ENCODE data around the gene EEFSEC. TPM values are rescaled to one million over a fixed set of nuclear protein-coding genes. Genes with fewer than 3 reads are reported as not detected.

EEFSEC gene
- polyA plus RNA-seq, 1 donor (not counting 4 experiments of a cell fraction or from before 2014, with no cell fraction given): 8.7 TPM

GRCh38 chr3:128367221-128367620 lies 213.9 kb downstream of the EEFSEC start:
- FAIRE-seq (no peak), DNase-seq (ENCODE audit: low read depth, low spot score) (no peak)
- no peaks in the 10 kb centered on the region for H3K9me1 ChIP-seq (ENCODE audit: control insufficient read depth, extremely low read depth, insufficient read depth, low read length)
- H4K20me1 ChIP-seq (ENCODE audit: control insufficient read depth, extremely low read depth, insufficient read depth, low read length): no peaks in the 10 kb centered on the region
- H3K9ac ChIP-seq (ENCODE audit: control insufficient read depth, extremely low read depth, insufficient read depth, low read length): no peak overlapping the region
- no peak for TF ChIP-seq CTCF (optimal IDR thresholded peaks at IDR 0.05 in 1 of 3, IDR thresholded peaks at IDR 0.05 in 1 of 3, conservative IDR thresholded peaks at IDR 0.05 in 1 of 3; ENCODE audit: extremely low read depth in 1 of 3, insufficient read depth in 2 of 3, low read length in 3 of 3)
- no peak for TF ChIP-seq EZH2 (IDR thresholded peaks at IDR 0.05; ENCODE audit: low read length)
- H3K4me2 ChIP-seq (ENCODE audit: control insufficient read depth, extremely low read depth, insufficient read depth, low read depth, low read length): no peak overlapping the region
- H3K9me3 ChIP-seq (ENCODE audit: control insufficient read depth, low read depth, low read length): no peaks in the 10 kb centered on the region
- H3K36me3 ChIP-seq (ENCODE audit: control insufficient read depth in 2 of 2, extremely low read depth in 1 of 2, insufficient read depth in 2 of 2, low read length in 2 of 2): peaks cover 0 to 2% of the 10 kb centered on the region in 2 experiments
- H3K4me3 ChIP-seq (ENCODE audit: control insufficient read depth in 2 of 3, extremely low read depth in 1 of 3, insufficient read depth in 2 of 3, low read depth in 1 of 3, low read length in 3 of 3): no peak overlapping the region
- no peaks in the 10 kb centered on the region for H3K79me2 ChIP-seq (ENCODE audit: control insufficient read depth, insufficient read depth, low read length)
- no peaks in the 10 kb centered on the region for H3K4me1 ChIP-seq (ENCODE audit: control insufficient read depth, extremely low read depth, insufficient read depth, low read length)
- no peak overlapping the region for H3K27ac ChIP-seq (ENCODE audit: control insufficient read depth, insufficient read depth, low read length)
- dilution Hi-C loops (cut with MboI; ENCODE audit: extremely low pct_ligation_motif_present, low sequenced_read_pairs): no loop called here
- H2AFZ ChIP-seq (ENCODE audit: control insufficient read depth, low read length): no peak overlapping the region
- H3K27me3 ChIP-seq (ENCODE audit: control insufficient read depth, extremely low read depth, insufficient read depth, low read length): no peaks in the 10 kb centered on the region

- DNase-seq (ENCODE audit: low read depth, low spot score): no peak
Observed at GRCh38 chr3:128367761-128368160, 214.5 kb downstream of the EEFSEC start.

More at GRCh38 chr3:128367761-128368160, 214.5 kb downstream of the EEFSEC start:
- dilution Hi-C loops (cut with MboI; ENCODE audit: extremely low pct_ligation_motif_present, low sequenced_read_pairs): no loop called here
- no peak overlapping the region for H3K27ac ChIP-seq (ENCODE audit: control insufficient read depth, insufficient read depth, low read length)
- H2AFZ ChIP-seq (ENCODE audit: control insufficient read depth, low read length): no peak overlapping the region
- no peak overlapping the region for H3K9ac ChIP-seq (ENCODE audit: control insufficient read depth, extremely low read depth, insufficient read depth, low read length)
- no peak overlapping the region for H3K4me2 ChIP-seq (ENCODE audit: control insufficient read depth, extremely low read depth, insufficient read depth, low read depth, low read length)
- H3K4me3 ChIP-seq (ENCODE audit: control insufficient read depth in 2 of 3, extremely low read depth in 1 of 3, insufficient read depth in 2 of 3, low read depth in 1 of 3, low read length in 3 of 3): no peak overlapping the region
- H3K27me3 ChIP-seq (ENCODE audit: control insufficient read depth, extremely low read depth, insufficient read depth, low read length): no peaks in the 10 kb centered on the region
- peaks cover 0 to 2% of the 10 kb centered on the region in 2 experiments for H3K36me3 ChIP-seq (ENCODE audit: control insufficient read depth in 2 of 2, extremely low read depth in 1 of 2, insufficient read depth in 2 of 2, low read length in 2 of 2)
- no peak for TF ChIP-seq CTCF (optimal IDR thresholded peaks at IDR 0.05 in 1 of 3, IDR thresholded peaks at IDR 0.05 in 1 of 3, conservative IDR thresholded peaks at IDR 0.05 in 1 of 3; ENCODE audit: extremely low read depth in 1 of 3, insufficient read depth in 2 of 3, low read length in 3 of 3)
- TF ChIP-seq EZH2 (IDR thresholded peaks at IDR 0.05; ENCODE audit: low read length): no peak
- no peaks in the 10 kb centered on the region for H3K79me2 ChIP-seq (ENCODE audit: control insufficient read depth, insufficient read depth, low read length)
- no peak for FAIRE-seq
- H3K9me3 ChIP-seq (ENCODE audit: control insufficient read depth, low read depth, low read length): no peaks in the 10 kb centered on the region
- H4K20me1 ChIP-seq (ENCODE audit: control insufficient read depth, extremely low read depth, insufficient read depth, low read length): no peaks in the 10 kb centered on the region
- H3K9me1 ChIP-seq (ENCODE audit: control insufficient read depth, extremely low read depth, insufficient read depth, low read length): no peaks in the 10 kb centered on the region
- H3K4me1 ChIP-seq (ENCODE audit: control insufficient read depth, extremely low read depth, insufficient read depth, low read length): no peaks in the 10 kb centered on the region
